HEK293 (cell line): Measurements from ENCODE around the gene EPB41L5.

ENCODE experiments used
- CTCF ChIP-seq: fragments of 450-650 bp; formaldehyde crosslinking; IDR thresholded peaks from 2 replicates; pipeline ENCODE4 v1.5.1; 2016; ENCODE audit warnings: missing biosample characterization, missing genetic modification characterization
- GLI2 ChIP-seq: fragments of 450-650 bp; formaldehyde crosslinking; IDR thresholded peaks from 2 replicates; pipeline ENCODE4; 2017; ENCODE audit warnings: missing biosample characterization, missing genetic modification characterization, low read depth, borderline replicate concordance
- KLF1 ChIP-seq: fragments of 450-650 bp; formaldehyde crosslinking; IDR thresholded peaks from 2 replicates; pipeline ENCODE4 v1.5.1; 2016; ENCODE audit warnings: missing biosample characterization, missing genetic modification characterization
- KLF9 ChIP-seq: fragments of 450-650 bp; formaldehyde crosslinking; IDR thresholded peaks from 2 replicates; pipeline ENCODE4 v1.5.1; 2016; ENCODE audit warnings: missing biosample characterization, missing genetic modification characterization, low read depth
- RBAK ChIP-seq: fragments of 450-650 bp; formaldehyde crosslinking; IDR thresholded peaks from 2 replicates; pipeline ENCODE4 v1.5.1; 2016; ENCODE audit warnings: missing biosample characterization, missing genetic modification characterization
- REST ChIP-seq: fragments of 450-650 bp; formaldehyde crosslinking; IDR thresholded peaks from 2 replicates; pipeline ENCODE4 v1.5.1; 2016; ENCODE audit warnings: missing biosample characterization, missing genetic modification characterization
- SETDB1 ChIP-seq: IDR thresholded peaks from one replicate; pipeline ENCODE4 v1.6.1; 2017; ENCODE audit warnings: mild to moderate bottlenecking, low read length, moderate library complexity, mixed read lengths; ENCODE audit not compliant: insufficient read length
- YY2 ChIP-seq: fragments of 450-650 bp; formaldehyde crosslinking; IDR thresholded peaks from 2 replicates; pipeline ENCODE4 v1.5.1; 2016; ENCODE audit warnings: missing biosample characterization, missing genetic modification characterization
- ZFHX2 ChIP-seq: fragments of 450-650 bp; formaldehyde crosslinking; conservative IDR thresholded peaks from 2 replicates; pipeline ENCODE4 v1.5.1; 2016; ENCODE audit warnings: missing biosample characterization, missing genetic modification characterization
- ZIC2 ChIP-seq: fragments of 450-650 bp; formaldehyde crosslinking; IDR thresholded peaks from 2 replicates; pipeline ENCODE4 v1.5.1; 2016; ENCODE audit warnings: missing biosample characterization, missing genetic modification characterization
- ZNF132 ChIP-seq: fragments of 450-650 bp; formaldehyde crosslinking; IDR thresholded peaks from 2 replicates; pipeline ENCODE4 v1.5.1; 2017; ENCODE audit warnings: missing biosample characterization, missing genetic modification characterization, borderline replicate concordance
- ZNF138 ChIP-seq: fragments of 450-650 bp; formaldehyde crosslinking; IDR thresholded peaks from 2 replicates; pipeline ENCODE4 v1.5.1; 2016; ENCODE audit warnings: missing biosample characterization, missing genetic modification characterization, borderline replicate concordance
- ZNF2 ChIP-seq: fragments of 450-650 bp; formaldehyde crosslinking; IDR thresholded peaks from 2 replicates; pipeline ENCODE4 v1.5.1; 2016; ENCODE audit warnings: missing biosample characterization, missing genetic modification characterization
- ZNF211 ChIP-seq: fragments of 450-650 bp; formaldehyde crosslinking; IDR thresholded peaks from 2 replicates; pipeline ENCODE4 v1.5.1; 2016; ENCODE audit warnings: low read depth, missing biosample characterization, missing genetic modification characterization
- ZNF248 ChIP-seq: fragments of 450-650 bp; formaldehyde crosslinking; IDR thresholded peaks from 2 replicates; pipeline ENCODE4 v1.5.1; 2017; ENCODE audit warnings: missing biosample characterization, missing genetic modification characterization
- ZNF26 ChIP-seq: fragments of 450-650 bp; formaldehyde crosslinking; IDR thresholded peaks from 2 replicates; pipeline ENCODE4 v1.5.1; 2016; ENCODE audit warnings: missing biosample characterization, missing genetic modification characterization
- ZNF423 ChIP-seq: fragments of 450-650 bp; formaldehyde crosslinking; IDR thresholded peaks from 2 replicates; pipeline ENCODE4 v1.5.1; 2016; ENCODE audit warnings: missing biosample characterization, missing genetic modification characterization
- ZNF501 ChIP-seq: fragments of 450-650 bp; formaldehyde crosslinking; IDR thresholded peaks from 2 replicates; pipeline ENCODE4 v1.5.1; 2016; ENCODE audit warnings: missing biosample characterization, missing genetic modification characterization
- ZNF513 ChIP-seq: fragments of 450-650 bp; IDR thresholded peaks from 2 replicates; pipeline ENCODE4 v1.5.1; 2018; ENCODE audit warnings: missing biosample characterization, missing genetic modification characterization
- ZNF558 ChIP-seq: fragments of 450-650 bp; formaldehyde crosslinking; IDR thresholded peaks from 2 replicates; pipeline ENCODE4 v1.5.1; 2016; ENCODE audit warnings: missing biosample characterization, missing genetic modification characterization
- ZNF664 ChIP-seq: fragments of 450-650 bp; formaldehyde crosslinking; IDR thresholded peaks from 2 replicates; pipeline ENCODE4 v1.5.1; 2016; ENCODE audit warnings: missing biosample characterization, missing genetic modification characterization
- ZSCAN16 ChIP-seq: fragments of 450-650 bp; formaldehyde crosslinking; IDR thresholded peaks from 2 replicates; pipeline ENCODE4 v1.5.1; 2016; ENCODE audit warnings: missing biosample characterization, missing genetic modification characterization

Gene EPB41L5

GRCh38 chr2:120206022-120206581 is 193.2 kb downstream of the EPB41L5 start (continued):
- no peak for TF ChIP-seq REST (tag by site-specific recombination)
- no peak for TF ChIP-seq ZNF558 (tag by site-specific recombination)
- no peak for TF ChIP-seq ZNF501 (tag by site-specific recombination)
- TF ChIP-seq ZFHX2 (tag by site-specific recombination), result no peak
- no peak for TF ChIP-seq SETDB1
- no peak for TF ChIP-seq ZNF248 (tag by site-specific recombination)
- TF ChIP-seq ZSCAN16 (tag by site-specific recombination), result no peak
- TF ChIP-seq ZNF513 (tag by site-specific recombination), result no peak
- no peak for TF ChIP-seq YY2
- no peak for TF ChIP-seq RBAK (tag by site-specific recombination)
- no peak for TF ChIP-seq KLF9
- peak; percentile 34; the same call in 1 of the 2 replicates for TF ChIP-seq ZIC2 (tag by site-specific recombination)
- peak; percentile 33; the same call in 1 of the 2 replicates for TF ChIP-seq CTCF (tag by site-specific recombination)
- TF ChIP-seq ZNF2 (tag by site-specific recombination), result peak; percentile 93
- no peak for TF ChIP-seq ZNF26
- no peak for TF ChIP-seq ZNF423
- TF ChIP-seq ZNF664 (tag by site-specific recombination), result no peak
- TF ChIP-seq ZNF211 (tag by site-specific recombination), result no peak
- TF ChIP-seq ZNF138, result no peak
- TF ChIP-seq ZNF132 (tag by site-specific recombination), result no peak
- TF ChIP-seq KLF1 (tag by site-specific recombination), result 0 out of 2 replicates have a peak, but pooled peaks have one; percentile 16
- no peak for TF ChIP-seq GLI2 (tag by site-specific recombination)
